ENCODE results near the gene BOD1. TPM values are rescaled to one million over a fixed set of nuclear protein-coding genes. Genes with fewer than 3 reads are reported as not detected.

The BOD1 gene
- total and polyA plus RNA-seq, 9 of the 15 experiments (the other 6 are each of a cell fraction or from before 2014, with no cell fraction given): 10.1 to 31.6 (median 22.6) TPM

- TF ChIP-seq IRF9 (tag; IDR thresholded peaks at IDR 0.05) (no peak), KDM1A (IDR thresholded peaks at IDR 0.05) (peak; percentile 100), PHB2 (IDR thresholded peaks at IDR 0.05; ENCODE audit: low read depth) (no peak), HES1 (IDR thresholded peaks at IDR 0.05; ENCODE audit: low read depth) (no peak), ATF4 (CRISPR knock-in tag; IDR thresholded peaks at IDR 0.05) (no peak), ZKSCAN1 (IDR thresholded peaks at IDR 0.05; ENCODE audit: low read depth, low read length) (no peak), ZNF699 (CRISPR knock-in tag; IDR thresholded peaks at IDR 0.05; ENCODE audit: insufficient replicate concordance) (no peak), RFX7 (CRISPR knock-in tag; IDR thresholded peaks at IDR 0.05) (no peak), WHSC1 (IDR thresholded peaks at IDR 0.05; ENCODE audit: low read length) (no peak), FOXK2 (conservative IDR thresholded peaks at IDR 0.05 in 1 of 2, IDR thresholded peaks at IDR 0.05 in 1 of 2; ENCODE audit: low read depth in 2 of 2) (no peak), ZNF589 (CRISPR knock-in tag; IDR thresholded peaks at IDR 0.05; ENCODE audit: low read depth) (no peak), HLTF (IDR thresholded peaks at IDR 0.05) (no peak), KDM2B (CRISPR knock-in tag; IDR thresholded peaks at IDR 0.05) (no peak), BMI1 (IDR thresholded peaks at IDR 0.05; ENCODE audit: low read length) (no peak), ETV6 (IDR thresholded peaks at IDR 0.05; ENCODE audit: borderline replicate concordance in 1 of 2, low read depth in 2 of 2, low read length in 1 of 2) (no peak), ETV6 (CRISPR knock-in tag; IDR thresholded peaks at IDR 0.05; ENCODE audit: borderline replicate concordance) (no peak), MAZ (CRISPR knock-in tag; conservative IDR thresholded peaks at IDR 0.05 in 1 of 2, IDR thresholded peaks at IDR 0.05 in 1 of 2) (no peak), CTBP1 (IDR thresholded peaks at IDR 0.05; ENCODE audit: borderline replicate concordance) (no peak), SRSF9 (IDR thresholded peaks at IDR 0.05; ENCODE audit: borderline replicate concordance, low read depth, low read length) (no peak), TRIM25 (IDR thresholded peaks at IDR 0.05; ENCODE audit: borderline replicate concordance) (no peak), ILF3 (IDR thresholded peaks at IDR 0.05; ENCODE audit: borderline replicate concordance) (no peak)
- TF ChIP-seq, protein P1, sequence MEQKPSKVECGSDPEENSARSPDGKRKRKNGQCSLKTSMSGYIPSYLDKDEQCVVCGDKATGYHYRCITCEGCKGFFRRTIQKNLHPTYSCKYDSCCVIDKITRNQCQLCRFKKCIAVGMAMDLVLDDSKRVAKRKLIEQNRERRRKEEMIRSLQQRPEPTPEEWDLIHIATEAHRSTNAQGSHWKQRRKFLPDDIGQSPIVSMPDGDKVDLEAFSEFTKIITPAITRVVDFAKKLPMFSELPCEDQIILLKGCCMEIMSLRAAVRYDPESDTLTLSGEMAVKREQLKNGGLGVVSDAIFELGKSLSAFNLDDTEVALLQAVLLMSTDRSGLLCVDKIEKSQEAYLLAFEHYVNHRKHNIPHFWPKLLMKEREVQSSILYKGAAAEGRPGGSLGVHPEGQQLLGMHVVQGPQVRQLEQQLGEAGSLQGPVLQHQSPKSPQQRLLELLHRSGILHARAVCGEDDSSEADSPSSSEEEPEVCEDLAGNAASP (IDR thresholded peaks at IDR 0.05): no peak
Measured at GRCh38 chr5:173615884-173616576, 420 bp downstream of the BOD1 start (continued).

All from K562 (cell line).